IPS-NIHi11 (cell line): ENCODE data around the gene KIAA0930.
"Not testable (repeated sequence)": the region's sequence is repeated elsewhere in the genome, so short reads cannot be mapped to it uniquely, and the experiment has no call there.

Source experiments
- DNase-seq: peaks from one replicate; pipeline ENCODE4 v3.0.0; 2012; ENCODE audit warnings: mixed read lengths, low spot score

KIAA0930 gene

GRCh38 chr22:45240810-45241631 is at the start of gene KIAA0930:
Gene KIAA0930, minus strand, starts transcription at chr22:45240894. Its CDS starts 191 bp downstream, at chr22:45240703.
- peak; percentile 97 for DNase-seq

DNA sequence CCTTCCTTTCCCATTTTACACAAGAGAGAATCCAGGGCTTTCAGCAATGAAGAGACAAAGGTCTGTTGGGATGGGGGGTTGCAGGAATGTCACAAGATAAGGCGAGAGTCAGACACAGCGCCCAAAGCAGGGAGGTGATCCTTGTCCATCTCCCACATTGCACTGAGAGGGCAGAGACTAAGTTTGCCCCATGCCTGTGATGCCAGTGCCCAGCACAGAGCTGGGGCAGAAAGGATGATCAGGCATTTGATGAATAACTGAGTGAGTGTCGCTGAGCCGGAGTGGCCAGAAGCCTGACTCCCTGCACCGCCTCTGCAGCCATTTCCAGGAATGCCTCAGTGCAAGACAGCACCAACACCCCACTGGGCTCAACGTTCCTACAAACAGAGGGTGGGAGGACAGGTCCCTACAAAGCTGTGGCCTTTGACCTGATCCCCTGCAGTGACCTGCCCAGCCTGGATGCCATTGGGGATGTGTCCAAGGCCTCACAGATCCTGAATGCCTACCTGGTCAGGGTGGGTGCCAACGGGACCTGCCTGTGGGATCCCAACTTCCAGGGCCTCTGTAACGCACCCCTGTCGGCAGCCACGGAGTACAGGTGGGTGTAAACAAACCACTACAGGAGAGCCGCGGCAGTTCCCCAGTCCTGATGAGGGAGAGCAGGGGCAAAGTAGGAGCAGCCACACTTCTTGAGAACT is 46.3 kb upstream of the KIAA0930 start:
- DNase-seq: no peak

- no peak for DNase-seq
Observed at GRCh38 chr22:45285263-45286058, 44.8 kb upstream of the KIAA0930 start.

GRCh38 chr22:45284705-45285262 is 44.1 kb upstream of the KIAA0930 start, which contains the start of gene UPK3A:
Gene UPK3A, plus strand, starts transcription at chr22:45284949. Its CDS starts 65 bp downstream, at chr22:45285014.
- DNase-seq: peak; percentile 94

- no peak for DNase-seq
Observed at GRCh38 chr22:45281010-45281409, 40.3 kb upstream of the KIAA0930 start.

DNA sequence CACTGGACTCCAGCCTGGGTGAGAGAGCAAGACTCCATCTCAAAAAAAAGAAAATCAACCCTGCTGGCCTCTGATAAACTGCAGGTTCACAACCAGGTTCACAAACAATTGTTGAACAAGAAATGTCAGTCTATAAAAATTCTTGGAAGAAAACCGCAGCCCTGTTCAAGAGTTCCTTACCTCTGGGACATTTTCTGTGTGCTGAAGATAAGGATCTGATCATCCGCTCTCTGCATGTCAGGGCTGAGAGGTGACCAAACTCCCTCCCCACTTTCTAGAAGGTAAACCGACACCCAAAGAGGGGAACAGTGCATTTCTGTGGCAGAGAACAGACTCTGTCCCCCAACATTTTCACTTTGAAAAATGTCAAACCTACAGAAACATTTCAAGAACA is 39.9 kb upstream of the KIAA0930 start:
- DNase-seq: no peak

GRCh38 chr22:45278125-45278524 is 37.4 kb upstream of the KIAA0930 start:
- DNase-seq: no peak

GRCh38 chr22:45277720-45278119 is 37.0 kb upstream of the KIAA0930 start:
- not testable (repeated sequence) for DNase-seq

- DNase-seq: no peak
Observed at GRCh38 chr22:45276507-45277105, 35.9 kb upstream of the KIAA0930 start.

DNA sequence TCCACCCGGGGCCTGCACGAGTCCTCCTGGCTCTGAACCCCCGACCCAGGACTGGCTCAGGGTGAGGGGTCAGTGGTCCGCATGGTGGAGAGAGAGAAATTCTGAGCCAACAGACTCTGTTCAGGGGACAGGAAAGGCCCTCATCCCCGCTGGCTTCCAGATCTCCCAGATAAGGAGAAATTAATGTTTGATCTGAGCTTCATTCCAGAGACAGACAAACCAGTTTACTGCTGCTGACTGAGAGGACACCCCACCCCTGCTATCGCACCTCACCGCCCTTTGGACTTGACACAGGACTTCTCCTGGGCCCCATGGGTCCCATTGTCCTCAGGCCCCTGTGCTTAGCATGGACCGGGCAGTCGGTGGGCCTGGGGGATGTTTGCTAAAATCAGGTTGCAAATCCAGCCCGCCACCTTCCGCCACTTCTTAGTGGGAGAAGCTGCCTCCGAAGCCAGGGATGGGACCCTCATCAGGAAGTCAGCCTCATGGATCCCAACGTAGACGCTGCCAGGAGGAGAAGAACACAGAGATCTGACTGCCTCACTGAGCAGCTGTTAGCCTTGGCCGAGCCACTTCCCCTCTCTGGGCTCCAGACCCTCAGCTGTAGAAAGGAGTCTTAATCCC is 32.9 kb upstream of the KIAA0930 start:
- DNase-seq: no peak

GRCh38 chr22:45272498-45272897 is 31.8 kb upstream of the KIAA0930 start:
- no peak for DNase-seq

DNA sequence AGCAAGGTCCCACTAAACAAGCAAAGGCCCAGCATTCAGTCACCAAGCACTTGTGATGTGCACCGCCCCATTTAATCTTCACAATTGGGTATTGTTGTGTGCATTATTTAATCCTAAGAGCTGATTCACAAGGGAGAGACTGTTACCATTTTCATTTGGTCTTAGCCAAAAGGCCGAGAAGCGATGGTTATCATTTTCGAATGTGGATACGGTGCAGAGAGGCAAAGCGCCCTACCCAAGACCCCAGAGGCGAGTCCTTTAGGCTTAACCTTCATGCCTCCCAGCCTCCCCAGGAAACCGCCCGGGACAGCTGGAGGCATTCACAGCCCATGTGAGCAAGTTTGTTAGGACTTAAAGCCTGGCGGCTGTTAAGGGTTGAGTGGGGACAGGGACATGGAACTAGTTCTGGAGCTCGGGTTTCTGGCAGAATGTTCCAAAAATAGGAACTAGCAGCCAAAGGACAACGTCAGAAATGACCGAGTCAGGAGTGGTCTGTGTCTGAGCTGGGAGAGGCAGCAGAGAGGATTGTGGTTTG is 31.0 kb upstream of the KIAA0930 start:
- no peak for DNase-seq

- no peak for DNase-seq
Observed at GRCh38 chr22:45270095-45271020, 29.7 kb upstream of the KIAA0930 start.

DNA sequence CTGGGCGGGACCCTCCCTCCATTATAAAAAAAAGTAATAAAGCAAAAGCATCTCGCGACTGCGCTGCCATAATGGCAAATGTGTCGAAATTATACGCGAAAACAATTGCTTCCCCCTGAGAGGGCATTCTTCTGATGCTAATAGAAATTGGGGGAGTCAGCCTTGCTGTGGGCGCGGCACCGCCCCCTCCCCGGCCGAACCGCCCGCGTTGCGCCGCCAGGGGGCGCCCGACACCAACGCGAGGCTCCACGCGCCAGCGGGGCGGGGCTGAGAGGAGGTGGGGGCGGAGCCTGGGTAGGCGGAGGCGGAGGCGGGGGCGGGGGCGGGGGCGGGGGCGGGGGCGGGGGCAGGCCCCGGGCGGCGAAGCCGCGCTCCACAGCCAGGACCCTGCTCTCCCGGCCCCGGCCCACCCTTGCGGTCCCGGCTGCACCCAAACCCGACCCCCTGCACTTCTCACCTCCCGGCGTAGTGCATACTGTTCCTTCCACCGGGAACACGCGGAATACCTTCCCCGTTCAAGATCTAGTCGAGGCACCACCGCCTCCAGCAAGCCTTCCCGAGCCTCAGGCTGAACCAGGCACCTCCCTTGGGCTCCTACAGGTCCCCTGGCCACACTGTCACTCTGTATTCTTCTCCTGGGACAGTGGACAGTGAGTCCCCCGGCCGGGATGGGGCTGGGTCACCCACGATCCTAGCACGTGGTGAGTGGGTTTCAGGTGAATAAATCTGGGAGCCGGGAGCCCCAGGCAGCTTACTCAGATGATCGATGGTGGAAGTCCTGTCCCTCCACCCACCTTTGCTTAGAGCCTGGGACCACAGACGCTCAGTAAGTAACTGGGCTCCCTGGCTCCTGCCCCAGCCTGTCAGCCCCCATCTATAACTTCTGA is 28.5 kb upstream of the KIAA0930 start:
- DNase-seq: peak; percentile 86

DNA sequence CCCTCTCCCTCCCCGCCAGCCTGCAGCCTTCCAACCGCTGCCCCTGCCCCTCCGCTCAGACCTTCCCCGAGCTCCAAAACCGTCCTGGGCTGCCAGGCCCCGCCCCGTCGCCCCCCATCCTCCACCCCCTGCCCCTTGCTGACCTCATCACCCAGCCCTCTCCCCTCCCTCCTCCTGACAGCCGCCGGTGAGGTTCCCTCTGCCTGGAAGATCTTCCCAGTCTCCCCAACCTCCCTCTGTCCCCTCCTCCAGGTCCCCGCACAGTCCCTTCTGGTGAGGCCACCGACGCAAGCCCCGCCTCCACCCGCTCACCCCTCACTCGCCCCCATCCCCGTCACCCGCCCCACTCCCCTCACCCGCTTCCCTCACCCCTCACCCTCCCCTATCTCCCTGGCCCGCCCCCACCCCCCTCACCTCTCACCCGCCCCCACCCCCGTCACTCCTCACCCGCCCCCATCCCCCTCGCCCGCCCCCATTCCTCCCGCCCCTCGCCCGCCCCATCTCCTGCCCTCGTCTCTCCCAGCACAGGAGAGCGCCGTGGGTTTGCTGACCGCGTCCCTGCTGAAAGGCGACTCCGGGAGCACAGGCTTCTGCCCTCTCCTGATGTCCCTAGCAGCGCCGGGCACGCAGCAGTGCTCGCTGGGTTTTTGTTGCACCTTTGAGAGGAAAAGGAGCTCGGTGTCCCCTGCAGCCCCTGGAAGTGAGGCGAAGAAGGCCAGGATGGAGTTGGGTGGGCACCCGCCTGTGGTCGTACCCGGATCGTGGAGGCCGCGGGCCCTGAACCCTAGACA is 27.7 kb upstream of the KIAA0930 start:
- DNase-seq: peak; percentile 88

DNA sequence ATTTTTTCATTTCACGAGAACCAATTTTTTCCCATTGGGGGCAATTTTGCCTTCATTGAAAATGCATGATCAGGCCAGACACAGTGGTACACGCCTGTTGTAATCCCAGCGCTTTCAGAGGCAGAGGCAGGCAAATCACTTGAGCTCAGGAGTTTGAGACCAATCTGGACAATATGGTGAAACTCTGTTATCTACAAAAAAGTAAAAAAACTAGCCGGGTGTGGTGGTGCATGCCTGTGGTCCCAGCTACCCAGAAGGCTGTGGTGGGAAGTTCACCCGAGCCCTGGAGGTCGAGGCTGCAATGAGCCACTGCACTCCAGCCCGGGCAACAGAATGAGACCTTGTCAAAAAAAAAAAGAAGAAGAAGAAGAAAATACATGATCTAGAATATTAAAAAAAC is 24.8 kb upstream of the KIAA0930 start:
- no peak for DNase-seq

DNA sequence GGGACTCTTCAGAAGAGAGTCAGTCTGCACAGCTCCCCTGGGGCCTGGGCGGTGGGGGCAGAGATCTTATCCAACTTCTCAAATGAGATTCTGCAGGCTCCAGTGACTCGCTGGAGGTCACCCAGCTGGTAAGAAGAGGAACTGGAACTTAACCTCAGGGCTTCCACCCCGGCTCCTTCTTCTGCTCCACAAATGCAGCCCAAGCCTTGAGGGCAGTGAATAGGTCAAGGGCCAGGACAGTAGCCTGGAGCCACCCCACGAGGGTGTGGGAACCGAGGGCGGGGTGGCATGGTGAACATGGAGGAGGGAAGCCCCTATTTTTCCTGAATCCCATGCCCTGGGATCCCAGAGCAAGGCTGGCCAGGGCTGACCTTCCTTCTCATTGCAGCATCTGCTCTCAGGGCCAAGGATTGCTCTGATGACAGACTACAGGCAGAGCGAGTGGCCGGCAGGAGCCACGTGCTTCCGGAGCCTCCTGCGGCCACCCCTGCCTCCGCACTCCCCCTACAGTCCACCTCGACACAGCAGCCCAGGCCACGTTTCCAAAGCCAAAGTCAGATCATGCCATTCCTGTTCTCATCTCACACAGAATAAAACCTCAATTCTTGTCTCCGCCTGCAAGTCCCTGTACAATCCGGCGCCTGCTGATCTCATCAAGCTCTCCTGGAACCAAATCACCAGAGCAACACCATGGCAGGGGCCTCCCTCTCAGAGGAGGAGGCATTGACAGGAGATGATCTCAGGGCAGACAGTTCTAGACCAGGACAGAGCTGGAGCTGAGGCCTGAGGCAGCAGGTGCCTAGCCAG is 23.0 kb upstream of the KIAA0930 start:
- DNase-seq: peak; percentile 87
